ENCODE results near the gene LEPROT. TPM values are rescaled to one million over a fixed set of nuclear protein-coding genes. Genes with fewer than 3 reads are reported as not detected.

The LEPROT gene
- total and polyA plus RNA-seq, 2 donors from 2014 or later, result 67.6 to 160 TPM

- no peak for TF ChIP-seq CTCF (IDR thresholded peaks at IDR 0.05; ENCODE audit: borderline replicate concordance, extremely low read depth, insufficient read depth)
- FAIRE-seq, result no peak
- H3K4me3 ChIP-seq (ENCODE audit: low read length in 3 of 3), result no peak overlapping the region
Measured at GRCh38 chr1:65398083-65398482, 22.4 kb upstream of the LEPROT start.

GRCh38 chr1:65399003-65399402, 21.5 kb upstream of the LEPROT start:
- TF ChIP-seq CTCF (IDR thresholded peaks at IDR 0.05; ENCODE audit: borderline replicate concordance, extremely low read depth, insufficient read depth), result no peak
- FAIRE-seq, result no peak
- no peaks in the 10 kb centered on the region for H3K36me3 ChIP-seq (ENCODE audit: control insufficient read depth in 2 of 3, insufficient read depth in 3 of 3, low read length in 3 of 3)
- H3K27me3 ChIP-seq (ENCODE audit: control insufficient read depth, insufficient read depth, low read length), result no peaks in the 10 kb centered on the region
- no peaks in the 10 kb centered on the region for H3K9me3 ChIP-seq (ENCODE audit: control insufficient read depth in 2 of 3, insufficient read depth in 1 of 3, low read length in 3 of 3)
- no peak overlapping the region for H3K4me3 ChIP-seq (ENCODE audit: low read length in 3 of 3)
- intact Hi-C loops (cut with DNase I), result no loop called here
- no peak for DNase-seq
- H3K4me1 ChIP-seq (ENCODE audit: control insufficient read depth in 2 of 3, insufficient read depth in 2 of 3, low read depth in 1 of 3, low read length in 3 of 3), result no peaks in the 10 kb centered on the region
- no peak overlapping the region for H3K9ac ChIP-seq (ENCODE audit: low read length in 3 of 3)
- no peak overlapping the region for H3K27ac ChIP-seq (ENCODE audit: low read depth in 2 of 2, low read length in 2 of 2)

More at GRCh38 chr1:65398083-65398482, 22.4 kb upstream of the LEPROT start:
- H3K36me3 ChIP-seq (ENCODE audit: control insufficient read depth in 2 of 3, insufficient read depth in 3 of 3, low read length in 3 of 3), result no peaks in the 10 kb centered on the region
- no peak for DNase-seq
- H3K9ac ChIP-seq (ENCODE audit: low read length in 3 of 3), result no peak overlapping the region
- H3K27ac ChIP-seq (ENCODE audit: low read depth in 2 of 2, low read length in 2 of 2), result no peak overlapping the region
- no peaks in the 10 kb centered on the region for H3K27me3 ChIP-seq (ENCODE audit: control insufficient read depth, insufficient read depth, low read length)
- H3K4me1 ChIP-seq (ENCODE audit: control insufficient read depth in 2 of 3, insufficient read depth in 2 of 3, low read depth in 1 of 3, low read length in 3 of 3), result no peaks in the 10 kb centered on the region
- H3K9me3 ChIP-seq (ENCODE audit: control insufficient read depth in 2 of 3, insufficient read depth in 1 of 3, low read length in 3 of 3), result no peaks in the 10 kb centered on the region
- intact Hi-C loops (cut with DNase I), result no loop called here

GRCh38 chr1:65401612-65402011, 18.9 kb upstream of the LEPROT start:
- intact Hi-C loops (cut with DNase I), result no loop called here
- Histone ChIP-seq H3K27me3 (ENCODE audit: control insufficient read depth, insufficient read depth, low read length) (no peaks in the 10 kb centered on the region), H3K4me3 (ENCODE audit: low read length in 3 of 3) (no peak overlapping the region), H3K9me3 (ENCODE audit: control insufficient read depth in 2 of 3, insufficient read depth in 1 of 3, low read length in 3 of 3) (no peaks in the 10 kb centered on the region), H3K27ac (ENCODE audit: low read depth in 2 of 2, low read length in 2 of 2) (no peak overlapping the region), H3K4me1 (ENCODE audit: control insufficient read depth in 2 of 3, insufficient read depth in 2 of 3, low read depth in 1 of 3, low read length in 3 of 3) (no peaks in the 10 kb centered on the region), H3K9ac (ENCODE audit: low read length in 3 of 3) (no peak overlapping the region), H3K36me3 (ENCODE audit: control insufficient read depth in 2 of 3, insufficient read depth in 3 of 3, low read length in 3 of 3) (no peaks in the 10 kb centered on the region)
- no peak for TF ChIP-seq CTCF (IDR thresholded peaks at IDR 0.05; ENCODE audit: borderline replicate concordance, extremely low read depth, insufficient read depth)
- DNase-seq (no peak), FAIRE-seq (no peak)

- Histone ChIP-seq H3K9ac (ENCODE audit: low read length in 3 of 3) (no peak overlapping the region), H3K4me1 (ENCODE audit: control insufficient read depth in 2 of 3, insufficient read depth in 2 of 3, low read depth in 1 of 3, low read length in 3 of 3) (peaks cover 0 to 14% (median 2%) of the 10 kb centered on the region in 3 donors), H3K4me3 (ENCODE audit: low read length in 3 of 3) (no peak overlapping the region), H3K27ac (ENCODE audit: low read depth in 2 of 2, low read length in 2 of 2) (no peak overlapping the region), H3K9me3 (ENCODE audit: control insufficient read depth in 2 of 3, insufficient read depth in 1 of 3, low read length in 3 of 3) (no peaks in the 10 kb centered on the region), H3K36me3 (ENCODE audit: control insufficient read depth in 2 of 3, insufficient read depth in 3 of 3, low read length in 3 of 3) (no peaks in the 10 kb centered on the region), H3K27me3 (ENCODE audit: control insufficient read depth, insufficient read depth, low read length) (no peaks in the 10 kb centered on the region)
- DNase-seq, result no peak
- no peak for FAIRE-seq
- intact Hi-C loops (cut with DNase I), result no loop called here
- TF ChIP-seq CTCF (IDR thresholded peaks at IDR 0.05; ENCODE audit: borderline replicate concordance, extremely low read depth, insufficient read depth), result no peak
Measured at GRCh38 chr1:65404941-65405340, 15.5 kb upstream of the LEPROT start.

All from kidney (tissue), 14 donors.